ENCODE data around the gene SIGLEC5. TPM values are rescaled to one million over a fixed set of nuclear protein-coding genes. Genes with fewer than 3 reads are reported as not detected.

Gene SIGLEC5
- polyA plus RNA-seq, 1 of the 3 experiments (the other 2 are of a cell fraction), result not detected

DNA sequence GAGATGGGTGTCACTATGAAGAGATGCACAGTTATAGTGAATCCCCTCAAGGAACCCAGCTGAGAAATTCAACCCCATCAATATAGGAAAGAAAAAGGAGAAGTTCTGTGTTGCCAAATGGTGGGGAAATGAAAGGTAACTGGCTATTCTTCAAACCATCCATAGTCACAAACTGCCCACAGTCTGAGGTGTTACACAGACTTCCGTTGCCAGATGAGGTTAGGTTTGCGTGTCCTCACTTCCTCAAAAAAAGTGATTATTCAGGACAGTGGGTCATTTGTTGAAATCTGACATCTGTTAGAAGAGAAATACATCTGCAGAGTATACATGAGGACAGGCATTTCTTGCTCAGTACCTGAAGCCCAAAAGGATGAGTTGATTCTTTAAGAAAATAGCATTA, 9.0 kb downstream of the SIGLEC5 start:
- no peak for TF ChIP-seq RFX5 (IDR thresholded peaks at IDR 0.05; ENCODE audit: low read length)
- no peak for TF ChIP-seq RCOR1 (IDR thresholded peaks at IDR 0.05; ENCODE audit: low read length)
- no peak for TF ChIP-seq GATA2 (CRISPR knock-in tag; IDR thresholded peaks at IDR 0.05)
- no peak for TF ChIP-seq FOSL2 (IDR thresholded peaks at IDR 0.05; ENCODE audit: borderline replicate concordance, low read depth)
- TF ChIP-seq GABPA (IDR thresholded peaks at IDR 0.05; ENCODE audit: low read depth), result no peak
- TF ChIP-seq FOXJ3 (CRISPR knock-in tag; IDR thresholded peaks at IDR 0.05), result no peak
- TF ChIP-seq MXI1 (IDR thresholded peaks at IDR 0.05; ENCODE audit: low read depth, low read length), result no peak
- TF ChIP-seq FOXM1 (IDR thresholded peaks at IDR 0.05; ENCODE audit: low read depth), result no peak
- TF ChIP-seq, protein P1, sequence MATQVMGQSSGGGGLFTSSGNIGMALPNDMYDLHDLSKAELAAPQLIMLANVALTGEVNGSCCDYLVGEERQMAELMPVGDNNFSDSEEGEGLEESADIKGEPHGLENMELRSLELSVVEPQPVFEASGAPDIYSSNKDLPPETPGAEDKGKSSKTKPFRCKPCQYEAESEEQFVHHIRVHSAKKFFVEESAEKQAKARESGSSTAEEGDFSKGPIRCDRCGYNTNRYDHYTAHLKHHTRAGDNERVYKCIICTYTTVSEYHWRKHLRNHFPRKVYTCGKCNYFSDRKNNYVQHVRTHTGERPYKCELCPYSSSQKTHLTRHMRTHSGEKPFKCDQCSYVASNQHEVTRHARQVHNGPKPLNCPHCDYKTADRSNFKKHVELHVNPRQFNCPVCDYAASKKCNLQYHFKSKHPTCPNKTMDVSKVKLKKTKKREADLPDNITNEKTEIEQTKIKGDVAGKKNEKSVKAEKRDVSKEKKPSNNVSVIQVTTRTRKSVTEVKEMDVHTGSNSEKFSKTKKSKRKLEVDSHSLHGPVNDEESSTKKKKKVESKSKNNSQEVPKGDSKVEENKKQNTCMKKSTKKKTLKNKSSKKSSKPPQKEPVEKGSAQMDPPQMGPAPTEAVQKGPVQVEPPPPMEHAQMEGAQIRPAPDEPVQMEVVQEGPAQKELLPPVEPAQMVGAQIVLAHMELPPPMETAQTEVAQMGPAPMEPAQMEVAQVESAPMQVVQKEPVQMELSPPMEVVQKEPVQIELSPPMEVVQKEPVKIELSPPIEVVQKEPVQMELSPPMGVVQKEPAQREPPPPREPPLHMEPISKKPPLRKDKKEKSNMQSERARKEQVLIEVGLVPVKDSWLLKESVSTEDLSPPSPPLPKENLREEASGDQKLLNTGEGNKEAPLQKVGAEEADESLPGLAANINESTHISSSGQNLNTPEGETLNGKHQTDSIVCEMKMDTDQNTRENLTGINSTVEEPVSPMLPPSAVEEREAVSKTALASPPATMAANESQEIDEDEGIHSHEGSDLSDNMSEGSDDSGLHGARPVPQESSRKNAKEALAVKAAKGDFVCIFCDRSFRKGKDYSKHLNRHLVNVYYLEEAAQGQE (IDR thresholded peaks at IDR 0.05; ENCODE audit: low read depth, low read length), result no peak
- TF ChIP-seq SIN3A (IDR thresholded peaks at IDR 0.05; ENCODE audit: borderline replicate concordance, low read depth, low read length), result no peak
- Histone ChIP-seq H3K9ac (no peak overlapping the region), H3K36me3 (replicated peaks in 1 of 2; ENCODE audit: control insufficient read depth in 1 of 2, insufficient read depth in 2 of 2, low read length in 1 of 2) (no peaks in the 10 kb centered on the region), H3F3A (replicated peaks; ENCODE audit: insufficient read depth) (no peaks in the 10 kb centered on the region), H3K4me1 (ENCODE audit: control insufficient read depth in 1 of 2, insufficient read depth in 2 of 2, low read depth in 1 of 2, low read length in 1 of 2) (no peaks in the 10 kb centered on the region), H3K9me3 (no peaks in the 10 kb centered on the region), H3K9me2 (no peaks in the 10 kb centered on the region), H3K27ac (ENCODE audit: low read depth in 2 of 2, low read length in 1 of 2) (no peak overlapping the region), H2AFZ (ENCODE audit: low read depth) (no peak overlapping the region), H3K4me2 (no peak overlapping the region), H4K20me1 (ENCODE audit: insufficient read depth) (no peaks in the 10 kb centered on the region), H3K79me2 (ENCODE audit: insufficient read depth) (no peaks in the 10 kb centered on the region), H3K27me3 (ENCODE audit: insufficient read depth) (peaks cover 32% of the 10 kb centered on the region; the same call in 1 of the 2 replicates), H3K4me3 (ENCODE audit: low read depth in 2 of 2, low read length in 1 of 2) (no peak overlapping the region)
- no peak for DNase-seq
- ChIA-PET POLR2A (no interaction called here), CTCF (interaction anchor here (0.8 to 1.3 kb wide), 4 partner anchors 13 to 36 kb away, joined by 3 to 4 read pairs (median 4); no protein-coding TSS in a partner anchor)
- 0% methylated on average over 2 of the region's 2 CpGs for WGBS (ENCODE audit: low lambda C conversion rate)

DNA sequence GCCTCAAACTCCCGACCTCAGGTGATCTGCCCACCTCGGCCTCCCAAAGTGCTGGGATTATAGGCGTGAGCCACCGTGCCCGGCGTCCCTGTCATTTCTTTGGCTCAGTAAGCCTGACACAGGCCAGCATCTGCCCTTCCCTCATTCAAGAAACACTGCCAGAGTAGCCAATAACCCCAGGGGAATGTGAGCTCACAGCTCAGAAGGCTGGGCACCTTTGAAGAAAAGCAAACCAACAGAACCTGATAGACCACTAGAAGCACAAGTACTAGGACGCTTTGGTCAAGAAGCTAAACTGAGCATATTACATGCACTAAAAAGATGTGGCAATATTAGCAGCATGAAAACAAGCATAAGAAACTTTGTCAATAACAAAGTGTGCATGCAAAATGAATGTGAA, 14.2 kb downstream of the SIGLEC5 start:
- no peak overlapping the region for H3K27ac ChIP-seq (ENCODE audit: low read depth in 2 of 2, low read length in 1 of 2)
- WGBS (ENCODE audit: low lambda C conversion rate), result 12% methylated on average over 7 of the region's 7 CpGs
- H3K4me3 ChIP-seq (ENCODE audit: low read depth in 2 of 2, low read length in 1 of 2), result no peak overlapping the region
- no peak for DNase-seq
- H3K36me3 ChIP-seq (replicated peaks in 1 of 2; ENCODE audit: control insufficient read depth in 1 of 2, insufficient read depth in 2 of 2, low read length in 1 of 2), result no peaks in the 10 kb centered on the region
- no peaks in the 10 kb centered on the region for H3K79me2 ChIP-seq (ENCODE audit: insufficient read depth)
- H3F3A ChIP-seq (replicated peaks; ENCODE audit: insufficient read depth), result no peaks in the 10 kb centered on the region
- H3K4me2 ChIP-seq, result no peak overlapping the region
- no peaks in the 10 kb centered on the region for H3K9me2 ChIP-seq
- H3K9me3 ChIP-seq, result no peaks in the 10 kb centered on the region
- TF ChIP-seq, protein P1 (IDR thresholded peaks at IDR 0.05; ENCODE audit: low read depth, low read length), result no peak
- H4K20me1 ChIP-seq (ENCODE audit: insufficient read depth), result no peaks in the 10 kb centered on the region
- H3K9ac ChIP-seq, result no peak overlapping the region
- ChIA-PET POLR2A (no interaction called here), CTCF (no interaction called here)
- H3K4me1 ChIP-seq (ENCODE audit: control insufficient read depth in 1 of 2, insufficient read depth in 2 of 2, low read depth in 1 of 2, low read length in 1 of 2), result no peaks in the 10 kb centered on the region
- peaks cover 38% of the 10 kb centered on the region; the same call in 1 of the 2 replicates for H3K27me3 ChIP-seq (ENCODE audit: insufficient read depth)
- H2AFZ ChIP-seq (ENCODE audit: low read depth), result no peak overlapping the region
